ENCODE measurements around the gene PHLDB1. TPM values are rescaled to one million over a fixed set of nuclear protein-coding genes. Genes with fewer than 3 reads are reported as not detected.

PHLDB1 gene
- total RNA-seq, 3 donors from 2014 or later: 79.4 to 116 (median 115) TPM

DNA sequence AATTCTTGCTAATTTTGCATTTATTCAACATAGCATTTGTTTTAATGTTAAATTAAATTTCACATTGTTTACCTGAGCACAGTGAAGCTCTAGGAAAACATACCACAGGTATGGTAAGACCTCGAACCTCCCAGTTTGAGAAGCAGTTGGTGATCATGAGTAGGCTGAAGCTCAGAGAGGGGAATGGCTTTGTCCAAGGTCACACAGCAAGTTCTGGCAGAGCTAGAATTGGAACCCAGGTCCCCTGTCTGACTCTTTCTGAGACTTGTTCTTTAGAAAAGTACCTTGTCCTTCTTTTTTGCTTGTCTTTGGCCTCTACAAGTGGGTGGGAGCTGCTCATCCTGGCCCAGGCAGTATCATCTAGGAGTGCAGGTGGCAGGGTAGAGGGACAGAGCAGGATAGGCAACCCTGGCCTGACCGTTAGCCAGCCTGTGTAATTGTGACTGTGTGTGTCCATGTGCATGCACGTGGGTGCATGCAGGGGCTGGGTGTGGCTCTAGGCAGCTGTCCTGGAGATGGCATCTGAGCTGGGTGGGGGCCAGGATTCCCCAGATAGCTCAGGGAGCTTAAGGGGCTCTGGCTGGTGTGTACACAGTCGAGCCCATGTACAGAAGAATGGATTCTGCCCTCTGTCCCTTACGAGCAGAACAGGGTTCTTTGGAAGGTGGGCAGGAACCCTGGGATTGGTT lies 21.6 kb downstream of the PHLDB1 start:
- Histone ChIP-seq H3K4me3 (no peak overlapping the region), H3K36me3 (ENCODE audit: low read depth) (no peaks in the 10 kb centered on the region), H3K9me3 (no peaks in the 10 kb centered on the region), H3K4me1 (ENCODE audit: low read depth) (peaks cover 44% of the 10 kb centered on the region)
- intact Hi-C loops (cut with DNase I, micrococcal nuclease): no loop called here
- TF ChIP-seq, protein P1, sequence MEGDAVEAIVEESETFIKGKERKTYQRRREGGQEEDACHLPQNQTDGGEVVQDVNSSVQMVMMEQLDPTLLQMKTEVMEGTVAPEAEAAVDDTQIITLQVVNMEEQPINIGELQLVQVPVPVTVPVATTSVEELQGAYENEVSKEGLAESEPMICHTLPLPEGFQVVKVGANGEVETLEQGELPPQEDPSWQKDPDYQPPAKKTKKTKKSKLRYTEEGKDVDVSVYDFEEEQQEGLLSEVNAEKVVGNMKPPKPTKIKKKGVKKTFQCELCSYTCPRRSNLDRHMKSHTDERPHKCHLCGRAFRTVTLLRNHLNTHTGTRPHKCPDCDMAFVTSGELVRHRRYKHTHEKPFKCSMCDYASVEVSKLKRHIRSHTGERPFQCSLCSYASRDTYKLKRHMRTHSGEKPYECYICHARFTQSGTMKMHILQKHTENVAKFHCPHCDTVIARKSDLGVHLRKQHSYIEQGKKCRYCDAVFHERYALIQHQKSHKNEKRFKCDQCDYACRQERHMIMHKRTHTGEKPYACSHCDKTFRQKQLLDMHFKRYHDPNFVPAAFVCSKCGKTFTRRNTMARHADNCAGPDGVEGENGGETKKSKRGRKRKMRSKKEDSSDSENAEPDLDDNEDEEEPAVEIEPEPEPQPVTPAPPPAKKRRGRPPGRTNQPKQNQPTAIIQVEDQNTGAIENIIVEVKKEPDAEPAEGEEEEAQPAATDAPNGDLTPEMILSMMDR (IDR thresholded peaks at IDR 0.05): no peak
- ATAC-seq: no peak
- DNase-seq: peak in 2 of 3 donors; percentile 23 to 38

DNA sequence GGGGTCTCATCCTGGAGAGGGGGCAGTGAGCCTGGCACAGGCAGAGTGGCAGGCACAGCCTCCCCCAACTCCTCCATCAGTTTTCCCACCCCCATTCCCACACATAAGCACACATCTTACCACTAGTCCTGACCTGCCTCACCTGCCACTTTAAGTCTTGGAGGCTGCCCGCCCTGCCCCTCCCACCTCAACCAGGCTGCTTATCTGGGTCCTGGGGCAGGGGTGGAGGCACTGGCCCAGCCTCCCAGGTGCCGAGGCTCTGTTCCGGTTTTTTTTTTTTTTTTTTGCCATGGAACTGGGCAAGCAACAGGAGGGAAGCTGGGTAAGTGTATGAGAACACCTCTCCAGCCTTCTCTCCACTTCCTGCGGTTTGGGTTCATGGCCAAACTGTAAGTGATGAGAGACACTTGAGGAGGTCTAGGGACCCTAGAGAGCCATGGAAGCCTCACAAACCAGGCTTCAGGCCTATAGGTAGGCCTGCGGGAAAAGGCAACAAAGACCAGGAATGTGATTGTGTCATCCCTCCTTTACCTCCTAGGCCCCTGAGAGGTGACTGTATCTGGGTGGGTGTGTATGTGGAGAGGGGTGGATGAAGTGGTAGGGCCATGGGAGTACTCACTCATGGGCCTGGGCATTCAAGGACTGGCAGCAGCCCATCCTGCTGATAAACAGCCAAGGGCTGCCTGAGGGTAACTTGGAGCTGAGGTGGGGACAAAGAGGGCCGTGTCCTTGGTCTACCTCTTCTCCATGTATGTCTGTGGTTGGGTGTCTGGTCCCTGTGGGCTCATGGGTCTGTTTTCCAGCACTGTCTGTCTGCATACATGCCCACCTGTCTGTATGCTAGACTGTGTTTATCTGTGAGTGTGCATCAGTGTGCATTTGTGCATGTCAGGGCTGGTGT lies 22.6 kb downstream of the PHLDB1 start:
- Histone ChIP-seq H3K9me3 (no peaks in the 10 kb centered on the region), H3K36me3 (ENCODE audit: low read depth) (no peaks in the 10 kb centered on the region), H3K4me3 (no peak overlapping the region), H3K4me1 (ENCODE audit: low read depth) (peaks cover 49% of the 10 kb centered on the region)
- DNase-seq (peak; percentile 80 to 84 (median 81)), ATAC-seq (peak; percentile 73)
- TF ChIP-seq, protein P1 (IDR thresholded peaks at IDR 0.05): no peak
- intact Hi-C loops (cut with DNase I, micrococcal nuclease): no loop called here

DNA sequence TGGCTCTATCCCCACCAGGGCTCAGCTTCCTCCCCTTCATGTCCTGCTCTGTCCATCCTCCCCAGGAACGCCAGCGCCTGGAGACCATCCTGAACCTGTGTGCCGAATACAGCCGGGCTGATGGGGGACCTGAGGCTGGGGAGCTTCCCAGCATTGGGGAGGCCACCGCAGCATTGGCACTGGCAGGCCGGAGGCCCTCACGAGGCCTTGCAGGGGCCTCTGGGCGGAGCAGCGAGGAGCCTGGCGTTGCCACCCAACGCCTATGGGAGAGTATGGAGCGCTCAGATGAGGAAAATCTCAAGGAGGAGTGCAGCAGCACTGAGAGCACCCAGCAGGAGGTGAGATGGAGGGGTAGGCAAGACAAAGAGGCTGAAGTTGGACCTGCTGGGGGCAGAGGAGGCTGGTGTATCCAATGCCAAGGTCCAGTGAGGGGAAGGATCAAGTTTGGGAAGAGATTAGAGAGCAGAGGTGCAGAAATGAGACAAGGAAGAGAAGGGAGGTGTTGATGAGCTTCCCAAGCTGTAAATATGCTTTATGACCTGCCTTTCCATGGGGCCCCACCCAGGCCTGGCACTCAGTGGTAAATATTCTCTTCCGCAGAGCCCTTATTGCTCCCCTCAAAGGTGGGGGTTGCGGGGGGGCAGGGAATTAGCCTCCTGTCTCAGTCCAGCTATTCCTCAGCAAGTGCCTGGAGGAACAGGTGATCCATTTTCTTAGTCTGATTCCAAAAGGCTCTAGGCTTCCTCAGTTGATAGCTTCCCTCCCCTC lies 23.9 kb downstream of the PHLDB1 start:
- DNase-seq: peak in 2 of 3 donors; percentile 79 to 85
- no peaks in the 10 kb centered on the region for H3K9me3 ChIP-seq
- TF ChIP-seq, protein P1 (IDR thresholded peaks at IDR 0.05): no peak
- H3K4me3 ChIP-seq: no peak overlapping the region
- intact Hi-C loops (cut with DNase I, micrococcal nuclease): no loop called here
- H3K4me1 ChIP-seq (ENCODE audit: low read depth): peaks cover 55% of the 10 kb centered on the region
- peak; percentile 68 for ATAC-seq
- H3K36me3 ChIP-seq (ENCODE audit: low read depth): no peaks in the 10 kb centered on the region

DNA sequence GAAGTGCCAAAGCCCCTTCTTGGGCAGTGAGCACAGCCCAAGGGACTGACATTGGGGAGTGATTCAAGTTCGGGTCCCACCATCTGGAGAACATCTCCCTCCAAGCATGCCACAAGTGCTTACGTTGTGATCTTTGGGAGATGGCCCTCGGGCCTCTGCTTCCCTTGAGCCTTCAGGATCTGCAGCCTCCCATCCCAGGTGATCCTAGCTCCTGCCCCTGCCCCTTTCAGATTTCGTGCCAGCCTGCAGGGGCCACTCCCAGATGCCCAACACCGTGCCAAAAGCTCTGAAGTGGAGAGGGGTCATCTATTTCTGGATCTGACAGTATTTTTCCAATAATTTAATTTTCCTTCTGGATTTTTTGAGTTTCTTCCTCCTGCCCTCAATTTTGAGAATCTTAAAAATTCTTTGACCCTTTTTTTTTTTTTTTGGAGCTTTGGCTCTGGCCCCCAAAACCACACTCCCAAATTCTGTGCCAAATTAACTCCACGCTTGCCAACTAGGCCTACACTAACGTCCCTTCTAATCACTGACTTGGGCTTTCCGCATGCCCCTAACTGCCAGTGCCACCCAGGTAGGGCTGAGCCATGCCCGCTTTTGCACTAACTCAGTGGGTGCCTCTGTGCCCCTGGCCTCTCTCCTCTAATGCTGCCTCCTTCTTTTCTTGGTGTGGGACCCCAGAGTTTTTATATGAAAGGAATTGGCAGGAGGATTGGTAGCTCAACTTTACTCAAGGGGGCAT lies 25.3 kb downstream of the PHLDB1 start:
- TF ChIP-seq, protein P1 (IDR thresholded peaks at IDR 0.05): no peak
- no peaks in the 10 kb centered on the region for H3K9me3 ChIP-seq
- H3K4me3 ChIP-seq: no peak overlapping the region
- H3K36me3 ChIP-seq (ENCODE audit: low read depth): no peaks in the 10 kb centered on the region
- no peak for DNase-seq
- intact Hi-C loops (cut with DNase I, micrococcal nuclease): no loop called here
- peaks cover 55% of the 10 kb centered on the region for H3K4me1 ChIP-seq (ENCODE audit: low read depth)
- no peak for ATAC-seq

DNA sequence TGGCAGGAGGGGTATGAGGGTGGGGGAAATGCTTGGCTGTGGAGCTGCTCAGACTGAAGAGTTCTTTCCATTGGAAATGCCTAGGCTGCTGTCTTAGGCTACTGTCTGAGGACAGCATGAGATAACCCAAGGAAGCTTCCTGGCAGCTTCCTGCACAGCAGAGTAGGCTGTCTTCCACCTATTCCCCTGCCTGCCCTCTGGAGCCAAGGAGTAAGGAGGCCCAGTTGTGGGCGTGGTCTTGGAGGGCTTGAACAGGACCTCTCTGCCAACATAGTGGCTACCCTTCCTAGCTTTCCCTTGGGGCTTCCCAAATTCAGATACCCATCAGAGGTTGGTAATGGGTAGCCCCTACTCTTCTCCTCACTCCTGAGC lies 25.9 kb downstream of the PHLDB1 start:
- peaks cover 55% of the 10 kb centered on the region for H3K4me1 ChIP-seq (ENCODE audit: low read depth)
- DNase-seq (no peak), ATAC-seq (no peak)
- no peaks in the 10 kb centered on the region for H3K9me3 ChIP-seq
- TF ChIP-seq, protein P1 (IDR thresholded peaks at IDR 0.05): no peak
- intact Hi-C loops (cut with DNase I, micrococcal nuclease): no loop called here
- no peaks in the 10 kb centered on the region for H3K36me3 ChIP-seq (ENCODE audit: low read depth)
- H3K4me3 ChIP-seq: no peak overlapping the region

All from mucosa of descending colon (tissue), 3 donors.